WTC11 (cell line): Measurements from ENCODE around the gene WDHD1.

Experiments used
- ATF2 ChIP-seq: sonication (generic); formaldehyde crosslinking; IDR thresholded peaks from 2 replicates; pipeline ENCODE4 v1.8.1; 2022; ENCODE audit warnings: low read depth, missing genetic modification reagents, borderline replicate concordance
- CREB1 ChIP-seq: sonication (generic); formaldehyde crosslinking; IDR thresholded peaks from 2 replicates; pipeline ENCODE4 v1.8.0; 2023; ENCODE audit warnings: mild to moderate bottlenecking, missing genetic modification reagents
- CREM ChIP-seq: sonication (generic); formaldehyde crosslinking; IDR thresholded peaks from 2 replicates; pipeline ENCODE4 v1.8.1; 2022; ENCODE audit warnings: mild to moderate bottlenecking, missing genetic modification reagents, moderate library complexity
- ELF4 ChIP-seq: sonication (generic); formaldehyde crosslinking; IDR thresholded peaks from 2 replicates; pipeline ENCODE4 v1.8.1; 2022; ENCODE audit warnings: low read depth, mild to moderate bottlenecking, moderate library complexity, missing genetic modification reagents
- ESRRA ChIP-seq: sonication (generic); formaldehyde crosslinking; IDR thresholded peaks from 2 replicates; pipeline ENCODE4 v1.8.1; 2022; ENCODE audit warnings: mild to moderate bottlenecking, missing genetic modification reagents, borderline replicate concordance
- ETV6 ChIP-seq: sonication (generic); formaldehyde crosslinking; IDR thresholded peaks from 2 replicates; pipeline ENCODE4 v1.8.1; 2022; ENCODE audit warnings: mild to moderate bottlenecking, missing genetic modification reagents
- GABPB1 ChIP-seq: sonication (generic); formaldehyde crosslinking; IDR thresholded peaks from 2 replicates; pipeline ENCODE4 v1.8.1; 2023; ENCODE audit warnings: mild to moderate bottlenecking, missing genetic modification reagents
- MAX ChIP-seq: sonication (generic); formaldehyde crosslinking; IDR thresholded peaks from 2 replicates; pipeline ENCODE4 v1.8.0; 2022; ENCODE audit warnings: mild to moderate bottlenecking, missing genetic modification reagents
- NR2C2 ChIP-seq: sonication (generic); formaldehyde crosslinking; IDR thresholded peaks from 2 replicates; pipeline ENCODE4 v1.8.0; 2022; ENCODE audit warnings: mild to moderate bottlenecking, missing genetic modification reagents
- SMAD4 ChIP-seq: sonication (generic); formaldehyde crosslinking; IDR thresholded peaks from 2 replicates; pipeline ENCODE4 v1.8.0; 2022; ENCODE audit warnings: mild to moderate bottlenecking, missing genetic modification reagents
- ZNF121 ChIP-seq: sonication (generic); formaldehyde crosslinking; IDR thresholded peaks from 2 replicates; pipeline ENCODE4 v1.8.0; 2023; ENCODE audit warnings: missing genetic modification reagents
- ZNF138 ChIP-seq: sonication (generic); formaldehyde crosslinking; conservative IDR thresholded peaks from 2 replicates; pipeline ENCODE4 v1.8.1; 2022; ENCODE audit warnings: mild to moderate bottlenecking, moderate library complexity, missing genetic modification reagents
- TF ChIP-seq, protein P1 (sequence below): fragments of 200-600 bp; IDR thresholded peaks from 2 replicates; pipeline ENCODE4 v1.8.0; 2022; ENCODE audit warnings: antibody characterized with exemption
- TF ChIP-seq, protein P2 (sequence below): sonication (generic); formaldehyde crosslinking; IDR thresholded peaks from 2 replicates; pipeline ENCODE4 v1.8.0; 2022; ENCODE audit warnings: mild to moderate bottlenecking, missing genetic modification reagents

DNA sequence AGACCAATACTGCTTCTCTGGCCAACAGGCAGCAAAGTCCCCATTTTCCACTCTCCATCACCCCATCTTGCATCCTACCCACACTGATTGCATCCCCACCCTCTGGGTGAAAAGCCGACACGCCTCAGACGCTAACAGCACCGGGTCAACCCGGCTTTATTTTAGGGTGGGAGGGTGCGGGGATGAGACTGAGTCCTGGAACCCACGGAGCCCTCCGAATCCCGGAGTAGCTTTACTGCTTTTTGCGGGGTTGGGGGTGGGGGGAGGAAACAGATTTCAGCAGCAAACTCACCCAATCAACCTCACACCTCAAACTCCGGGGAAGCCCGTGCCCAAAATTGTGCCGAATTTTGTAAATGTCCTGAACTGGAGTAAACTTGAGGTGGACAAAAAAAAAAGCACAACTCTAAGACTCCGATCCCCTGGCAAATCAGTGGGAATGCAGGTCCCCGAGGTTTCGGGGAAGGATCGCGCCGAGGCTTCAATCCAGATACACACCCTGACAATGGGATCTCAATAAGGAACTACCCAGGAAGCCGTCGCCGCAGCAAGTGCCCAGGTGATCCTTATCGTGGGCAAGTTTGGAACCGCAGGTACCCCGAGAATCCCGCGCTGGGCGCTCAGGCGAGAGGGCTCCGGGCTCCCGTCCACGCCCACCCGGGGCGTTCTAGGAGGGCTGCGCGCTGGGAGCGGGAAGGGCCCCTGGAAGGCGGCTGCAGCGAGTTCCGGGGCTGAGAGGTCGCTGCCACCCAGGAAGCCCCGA lies 125.3 kb downstream of the WDHD1 start:
- TF ChIP-seq SMAD4 (CRISPR knock-in tag) (no peak), ESRRA (no peak), CREM (CRISPR knock-in tag) (no peak), GABPB1 (CRISPR knock-in tag) (no peak), NR2C2 (no peak), ATF2 (no peak), ETV6 (no peak), ZNF138 (CRISPR knock-in tag) (no peak), ELF4 (CRISPR knock-in tag) (no peak), MAX (no peak), CREB1 (CRISPR knock-in tag) (no peak), ZNF121 (CRISPR knock-in tag) (no peak)
- TF ChIP-seq, protein P1, sequence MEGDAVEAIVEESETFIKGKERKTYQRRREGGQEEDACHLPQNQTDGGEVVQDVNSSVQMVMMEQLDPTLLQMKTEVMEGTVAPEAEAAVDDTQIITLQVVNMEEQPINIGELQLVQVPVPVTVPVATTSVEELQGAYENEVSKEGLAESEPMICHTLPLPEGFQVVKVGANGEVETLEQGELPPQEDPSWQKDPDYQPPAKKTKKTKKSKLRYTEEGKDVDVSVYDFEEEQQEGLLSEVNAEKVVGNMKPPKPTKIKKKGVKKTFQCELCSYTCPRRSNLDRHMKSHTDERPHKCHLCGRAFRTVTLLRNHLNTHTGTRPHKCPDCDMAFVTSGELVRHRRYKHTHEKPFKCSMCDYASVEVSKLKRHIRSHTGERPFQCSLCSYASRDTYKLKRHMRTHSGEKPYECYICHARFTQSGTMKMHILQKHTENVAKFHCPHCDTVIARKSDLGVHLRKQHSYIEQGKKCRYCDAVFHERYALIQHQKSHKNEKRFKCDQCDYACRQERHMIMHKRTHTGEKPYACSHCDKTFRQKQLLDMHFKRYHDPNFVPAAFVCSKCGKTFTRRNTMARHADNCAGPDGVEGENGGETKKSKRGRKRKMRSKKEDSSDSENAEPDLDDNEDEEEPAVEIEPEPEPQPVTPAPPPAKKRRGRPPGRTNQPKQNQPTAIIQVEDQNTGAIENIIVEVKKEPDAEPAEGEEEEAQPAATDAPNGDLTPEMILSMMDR: no peak
- TF ChIP-seq, protein P2, sequence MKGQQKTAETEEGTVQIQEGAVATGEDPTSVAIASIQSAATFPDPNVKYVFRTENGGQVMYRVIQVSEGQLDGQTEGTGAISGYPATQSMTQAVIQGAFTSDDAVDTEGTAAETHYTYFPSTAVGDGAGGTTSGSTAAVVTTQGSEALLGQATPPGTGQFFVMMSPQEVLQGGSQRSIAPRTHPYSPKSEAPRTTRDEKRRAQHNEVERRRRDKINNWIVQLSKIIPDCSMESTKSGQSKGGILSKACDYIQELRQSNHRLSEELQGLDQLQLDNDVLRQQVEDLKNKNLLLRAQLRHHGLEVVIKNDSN: no peak
